Neuron (in vitro differentiated cells): ENCODE measurements around the gene DCTD.

ENCODE experiments used
- H2AFZ ChIP-seq: one replicate; pipeline ENCODE4 v1.6.1; 2013; ENCODE audit warnings: low read depth, mild to moderate bottlenecking, inconsistent platforms, low read length, moderate library complexity
- H3K27me3 ChIP-seq: one replicate; pipeline ENCODE4 v1.6.1; 2013; ENCODE audit warnings: low read length; ENCODE audit not compliant: insufficient read depth
- H3K36me3 ChIP-seq: one replicate; pipeline ENCODE4 v1.6.1; 2013; ENCODE audit warnings: low read length; ENCODE audit not compliant: insufficient read depth
- H3K4me1 ChIP-seq: one replicate; pipeline ENCODE4 v1.6.1; 2013; ENCODE audit warnings: low read length; ENCODE audit not compliant: insufficient read depth
- H3K4me3 ChIP-seq: 2 replicates; pipeline ENCODE4 v1.5.1; 2013; ENCODE audit warnings: mild to moderate bottlenecking, low read length, moderate library complexity
- H3K9me3 ChIP-seq: one replicate; pipeline ENCODE4 v1.6.1; 2013; ENCODE audit warnings: low read length

The DCTD gene

GRCh38 chr4:182847576-182848450 lies 69.4 kb downstream of the DCTD start:
- H3K27me3 ChIP-seq = no peaks in the 10 kb centered on the region

GRCh38 chr4:182846036-182846435 lies 71.2 kb downstream of the DCTD start:
- Histone ChIP-seq H3K36me3 (no peaks in the 10 kb centered on the region), H2AFZ (no peak overlapping the region), H3K9me3 (no peaks in the 10 kb centered on the region), H3K27me3 (no peaks in the 10 kb centered on the region), H3K4me3 (no peak overlapping the region), H3K4me1 (no peaks in the 10 kb centered on the region)

More at GRCh38 chr4:182847576-182848450, 69.4 kb downstream of the DCTD start:
- Histone ChIP-seq H3K36me3 (no peaks in the 10 kb centered on the region), H3K9me3 (peaks cover 2% of the 10 kb centered on the region), H3K4me3 (no peak overlapping the region), H2AFZ (no peak overlapping the region), H3K4me1 (peaks cover 4% of the 10 kb centered on the region)

- H2AFZ ChIP-seq = no peak overlapping the region
- H3K4me3 ChIP-seq = no peak overlapping the region
- H3K4me1 ChIP-seq = no peaks in the 10 kb centered on the region
- no peaks in the 10 kb centered on the region for H3K27me3 ChIP-seq
- no peaks in the 10 kb centered on the region for H3K36me3 ChIP-seq
- H3K9me3 ChIP-seq = no peaks in the 10 kb centered on the region
Measured at GRCh38 chr4:182845618-182846017, 71.6 kb downstream of the DCTD start.

- Histone ChIP-seq H3K4me3 (no peak overlapping the region), H3K27me3 (no peaks in the 10 kb centered on the region), H2AFZ (no peak overlapping the region), H3K36me3 (no peaks in the 10 kb centered on the region), H3K4me1 (no peaks in the 10 kb centered on the region), H3K9me3 (no peaks in the 10 kb centered on the region)
Measured at GRCh38 chr4:182843808-182844325, 73.3 kb downstream of the DCTD start.

- Histone ChIP-seq H3K27me3 (no peaks in the 10 kb centered on the region), H3K9me3 (no peaks in the 10 kb centered on the region), H3K4me3 (no peak overlapping the region), H3K4me1 (no peaks in the 10 kb centered on the region), H3K36me3 (no peaks in the 10 kb centered on the region), H2AFZ (no peak overlapping the region)
Measured at GRCh38 chr4:182842759-182843390, 74.3 kb downstream of the DCTD start.

- H3K36me3 ChIP-seq = no peaks in the 10 kb centered on the region
- no peaks in the 10 kb centered on the region for H3K4me1 ChIP-seq
- H2AFZ ChIP-seq = no peak overlapping the region
- H3K9me3 ChIP-seq = no peaks in the 10 kb centered on the region
- no peaks in the 10 kb centered on the region for H3K27me3 ChIP-seq
- no peak overlapping the region for H3K4me3 ChIP-seq
Measured at GRCh38 chr4:182842104-182842600, 75.0 kb downstream of the DCTD start.

GRCh38 chr4:182840108-182840507 lies 77.1 kb downstream of the DCTD start:
- Histone ChIP-seq H3K4me1 (no peaks in the 10 kb centered on the region), H3K9me3 (no peaks in the 10 kb centered on the region), H2AFZ (no peak overlapping the region), H3K4me3 (no peak overlapping the region), H3K27me3 (no peaks in the 10 kb centered on the region), H3K36me3 (no peaks in the 10 kb centered on the region)
